Midbrain (tissue), 1 donor: ENCODE data around the gene ANKS1B.

ENCODE experiments used
- DNase-seq: peaks from one replicate; lab custom pipeline; 2025; lab: John Stamatoyannopoulos, UW

The ANKS1B gene

DNA sequence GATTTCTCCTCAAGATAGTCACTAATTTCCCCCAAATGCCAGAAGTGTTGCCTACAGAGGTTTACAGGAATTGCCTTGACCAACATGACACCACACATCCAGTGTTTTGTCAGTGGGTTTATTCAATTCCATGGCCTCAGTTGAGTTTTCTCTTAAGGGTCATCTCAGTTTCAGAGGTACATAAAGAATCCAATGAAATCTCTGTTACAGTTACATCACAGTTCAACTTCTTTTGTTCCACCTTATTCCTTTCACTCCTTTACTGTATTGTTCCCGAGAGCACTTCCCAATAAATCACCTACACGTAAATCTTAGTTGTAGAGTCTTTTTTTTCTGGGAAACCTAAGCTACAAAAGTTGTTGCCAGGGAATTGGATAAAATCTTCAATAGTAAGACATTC, 410.8 kb downstream of the ANKS1B start:
- no peak for DNase-seq

DNA sequence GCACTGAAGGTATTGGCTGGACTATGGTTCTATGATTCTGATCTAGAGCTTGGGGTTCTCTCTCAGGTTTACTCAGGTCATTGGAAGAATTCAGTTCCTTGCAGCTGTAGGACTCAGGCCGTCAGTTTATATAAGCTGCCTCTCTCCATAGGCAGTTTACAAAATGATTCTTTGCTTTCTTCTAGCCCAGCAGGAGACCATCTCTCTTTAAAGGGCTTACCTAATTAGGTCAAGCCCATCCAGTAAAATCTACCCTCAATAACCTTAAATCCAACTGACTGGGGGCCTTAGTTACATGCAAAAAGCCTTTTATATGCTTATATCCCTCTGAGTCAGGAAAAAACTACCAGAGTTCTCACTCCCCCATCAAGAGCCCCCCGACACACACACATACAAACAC, 417.7 kb downstream of the ANKS1B start:
- no peak for DNase-seq

DNA sequence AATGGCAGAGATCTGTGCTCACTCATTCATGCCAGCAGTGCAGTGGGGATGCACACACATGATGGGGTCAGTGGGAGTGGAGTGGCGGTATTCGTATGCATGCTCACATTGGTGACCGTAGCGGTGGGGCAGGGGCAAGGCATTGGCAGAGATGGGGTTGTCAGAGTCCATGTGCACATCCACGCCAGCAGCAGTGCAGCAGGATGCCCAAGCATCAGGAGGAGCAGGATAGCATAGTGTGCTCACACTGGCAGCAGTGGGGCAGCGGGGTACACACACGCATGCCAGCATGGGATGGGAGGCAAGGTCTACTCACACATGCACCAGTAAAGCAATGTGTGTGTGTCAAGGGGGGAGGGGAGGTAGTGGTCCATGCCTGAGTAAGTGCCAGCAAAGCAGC, 426.6 kb downstream of the ANKS1B start:
- no peak for DNase-seq

DNA sequence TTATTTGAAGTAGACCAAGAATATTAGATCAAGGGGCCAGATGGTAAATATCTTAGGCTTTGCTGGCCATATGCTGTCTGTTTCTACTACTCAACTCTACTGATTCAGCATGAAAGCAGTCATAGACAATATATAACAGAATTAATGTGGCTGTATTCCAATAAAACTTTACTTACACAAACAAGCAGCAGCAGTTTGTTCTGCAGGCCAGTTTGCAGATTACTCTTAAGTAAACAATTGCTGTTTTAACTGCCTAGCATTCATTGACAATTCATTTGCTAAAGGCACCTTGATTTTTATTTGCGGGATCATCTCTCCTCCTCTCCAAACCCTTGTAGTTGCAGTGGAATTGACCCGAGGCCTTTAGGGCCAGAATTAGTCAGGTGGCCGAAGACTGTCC, 431.3 kb downstream of the ANKS1B start:
- DNase-seq, result no peak

DNA sequence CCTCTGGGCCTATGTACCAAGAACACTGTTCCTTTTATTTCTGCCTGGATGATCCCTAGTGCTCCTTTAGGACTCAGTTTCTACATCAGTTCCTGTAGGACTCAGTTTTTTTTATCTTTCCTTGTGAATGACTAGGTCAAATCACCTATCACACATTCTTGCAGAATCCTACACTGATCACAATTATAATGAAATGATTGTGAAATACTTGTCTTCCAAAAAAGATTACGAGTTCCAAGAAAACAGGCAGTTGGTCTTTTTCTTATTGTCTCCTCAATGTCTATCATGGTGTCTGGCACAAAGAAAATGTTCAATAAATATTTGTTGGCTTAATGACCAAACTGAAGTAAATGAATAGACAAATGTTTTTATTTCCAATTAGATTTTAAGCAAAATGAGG, 432.7 kb downstream of the ANKS1B start:
- DNase-seq, result no peak

DNA sequence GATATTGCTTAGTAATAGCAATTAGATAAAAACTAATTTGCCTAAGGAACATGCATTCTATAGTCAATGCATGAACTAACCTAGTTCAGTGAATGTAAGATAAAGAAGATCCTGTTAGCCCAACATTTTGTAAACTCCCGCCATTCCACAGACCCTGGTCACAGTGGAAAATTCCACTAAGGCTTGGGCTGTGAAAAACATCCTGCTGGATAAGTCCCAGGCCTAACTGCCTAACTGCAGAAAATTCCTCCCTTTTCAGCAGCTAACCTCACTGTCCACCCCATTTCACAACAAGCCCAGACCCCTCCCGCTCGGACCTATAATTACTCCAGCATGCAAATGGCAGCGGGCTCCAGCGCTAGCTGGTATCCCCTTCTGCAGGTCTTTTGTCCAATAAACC, 435.1 kb downstream of the ANKS1B start:
- no peak for DNase-seq

DNA sequence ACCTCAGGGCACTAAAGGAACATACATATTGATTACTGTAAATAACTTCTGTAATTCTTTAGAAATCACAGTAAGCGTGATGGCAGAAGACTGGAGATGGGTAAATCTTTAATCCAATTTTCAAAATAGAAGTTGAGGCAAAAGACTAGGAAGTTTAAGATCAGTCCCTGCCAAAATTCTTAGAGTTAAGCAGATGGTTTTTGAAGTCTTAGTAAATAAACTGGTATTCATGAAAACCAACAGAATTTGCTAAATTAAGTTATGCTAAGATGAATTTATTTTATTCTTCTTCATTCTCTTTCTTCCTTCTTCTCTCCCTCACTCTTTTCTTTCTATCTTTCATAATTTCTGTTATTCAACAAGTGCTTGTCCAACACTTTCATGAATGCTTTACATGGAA, 435.5 kb downstream of the ANKS1B start:
- no peak for DNase-seq

DNA sequence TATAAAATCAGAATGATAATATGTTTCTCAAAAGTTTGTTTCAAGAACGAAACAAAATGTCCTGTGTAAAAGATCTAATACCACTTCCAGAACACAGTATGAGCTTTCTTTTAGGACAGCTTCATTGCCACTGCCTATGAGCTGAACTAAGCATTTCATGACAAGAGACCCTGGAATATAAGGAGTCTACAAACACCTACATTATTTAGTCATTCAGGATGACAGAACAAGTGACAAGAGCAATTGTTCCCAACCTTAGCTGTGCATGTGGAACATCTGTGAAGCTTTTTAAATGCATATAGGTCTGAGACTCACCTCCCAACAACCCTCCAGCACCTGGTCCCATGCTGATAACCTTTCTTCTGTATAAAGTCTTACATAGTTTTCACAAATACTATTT, 440.3 kb downstream of the ANKS1B start:
- DNase-seq, result no peak

DNA sequence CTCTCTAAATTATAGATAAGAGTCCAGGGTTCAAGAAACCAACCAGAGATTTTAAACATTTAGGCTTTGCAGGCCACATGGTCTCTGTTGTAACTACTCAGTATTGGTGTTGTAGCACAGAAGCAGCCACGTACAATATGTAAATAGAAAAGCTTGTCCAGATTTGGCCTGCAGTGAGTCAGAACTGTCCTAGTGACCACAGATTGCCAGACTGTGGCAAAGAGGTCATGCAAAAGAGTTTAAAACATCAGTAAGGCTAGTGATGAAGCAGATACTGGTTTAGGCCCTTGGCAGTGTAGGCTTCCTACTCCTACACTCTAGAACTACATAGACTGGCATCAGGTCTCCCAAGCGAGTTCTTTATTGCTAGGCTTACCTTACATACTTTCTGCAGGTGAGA, 454.8 kb downstream of the ANKS1B start:
- no peak for DNase-seq

DNA sequence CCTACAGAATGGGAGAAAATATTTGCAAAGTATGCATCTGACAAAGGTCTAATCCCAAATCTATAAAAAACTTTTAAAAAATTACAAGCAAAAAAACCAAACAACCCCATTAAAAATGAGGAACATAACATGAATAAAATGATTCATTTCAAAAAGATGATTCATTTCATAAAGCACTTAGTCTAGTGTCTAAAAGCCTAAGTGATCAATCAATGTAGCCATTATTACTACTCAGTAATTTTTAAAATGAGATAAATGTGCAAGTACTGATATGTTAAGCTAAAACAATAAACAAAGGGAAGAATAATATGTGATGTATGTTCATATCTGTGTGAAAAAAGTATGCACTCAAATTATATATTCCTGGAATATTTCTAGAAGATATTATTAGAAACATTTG, 456.3 kb downstream of the ANKS1B start:
- DNase-seq, result no peak

DNA sequence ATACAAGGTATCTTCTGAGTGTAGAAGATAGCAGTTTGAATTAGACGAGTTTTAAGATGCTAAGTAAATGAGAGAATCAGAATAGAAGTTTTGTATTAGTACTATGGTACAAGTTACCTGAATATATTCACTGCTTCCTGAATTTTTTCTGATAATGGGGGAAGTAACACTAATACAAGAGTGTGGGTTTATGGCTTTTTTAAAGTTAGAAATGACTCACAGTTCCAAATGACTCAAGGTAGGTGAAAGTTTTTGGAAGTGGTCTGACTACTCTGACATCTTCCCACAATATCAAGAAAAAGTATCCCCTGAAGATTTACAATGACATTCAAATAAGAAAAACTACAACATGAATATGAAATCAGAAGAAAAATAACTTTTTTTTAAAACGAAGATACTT, 460.9 kb downstream of the ANKS1B start:
- no peak for DNase-seq

DNA sequence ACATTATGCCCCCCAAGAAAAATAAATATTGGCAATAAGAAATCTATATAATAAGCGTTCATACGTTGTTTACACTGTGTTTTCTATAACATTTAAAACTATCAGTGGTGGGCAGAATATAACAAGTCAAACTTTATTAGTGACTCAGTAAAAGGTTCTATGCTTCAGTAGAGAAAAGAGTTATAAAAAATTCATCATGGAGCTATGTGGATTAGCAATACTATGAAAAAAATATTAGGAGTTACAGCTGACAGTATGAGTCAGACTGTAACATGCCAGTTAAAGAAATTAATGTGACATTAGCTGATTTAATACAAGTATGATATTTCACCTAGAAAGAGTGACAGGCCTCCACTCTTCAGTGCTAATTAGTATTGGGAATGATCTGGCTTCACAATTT, 462.3 kb downstream of the ANKS1B start:
- DNase-seq, result no peak

DNA sequence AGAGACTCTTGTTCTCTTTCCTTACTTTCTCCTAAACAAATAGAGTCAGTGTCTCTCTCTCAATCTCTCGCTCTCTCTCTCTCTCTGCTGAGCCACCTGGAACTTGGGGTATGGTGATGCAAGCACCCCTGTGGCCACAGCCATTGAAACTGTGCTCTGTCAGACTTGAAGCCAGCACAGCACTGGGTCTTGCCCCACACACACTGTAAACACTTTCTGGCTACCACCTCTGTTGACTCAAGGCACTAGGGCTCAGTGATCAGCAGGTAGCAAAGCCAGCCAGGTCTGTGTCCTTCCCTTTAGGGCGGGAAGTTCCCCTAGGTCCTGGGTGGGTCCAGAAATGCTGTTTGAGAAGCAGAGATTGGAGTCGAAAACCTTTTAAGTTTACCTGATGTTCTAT, 463.1 kb downstream of the ANKS1B start:
- no peak for DNase-seq

DNA sequence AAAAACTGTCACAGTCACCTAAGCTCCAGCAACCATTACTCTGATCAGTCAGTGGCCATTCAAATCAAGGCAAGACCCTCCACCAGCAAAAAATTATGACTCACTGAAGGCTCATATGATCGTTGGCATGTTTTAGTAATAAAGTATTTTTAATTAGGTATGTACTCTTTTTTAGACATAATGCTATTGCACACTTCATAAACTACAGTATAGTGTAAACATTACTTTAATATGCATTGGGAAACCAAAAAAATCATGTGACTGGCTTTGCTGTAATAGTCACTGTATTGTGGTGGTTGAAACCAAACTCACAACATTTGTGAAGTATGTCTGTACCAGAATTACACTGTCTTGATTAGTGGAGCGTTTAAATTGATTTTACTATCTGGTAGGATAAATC, 471.7 kb downstream of the ANKS1B start:
- no peak for DNase-seq

DNA sequence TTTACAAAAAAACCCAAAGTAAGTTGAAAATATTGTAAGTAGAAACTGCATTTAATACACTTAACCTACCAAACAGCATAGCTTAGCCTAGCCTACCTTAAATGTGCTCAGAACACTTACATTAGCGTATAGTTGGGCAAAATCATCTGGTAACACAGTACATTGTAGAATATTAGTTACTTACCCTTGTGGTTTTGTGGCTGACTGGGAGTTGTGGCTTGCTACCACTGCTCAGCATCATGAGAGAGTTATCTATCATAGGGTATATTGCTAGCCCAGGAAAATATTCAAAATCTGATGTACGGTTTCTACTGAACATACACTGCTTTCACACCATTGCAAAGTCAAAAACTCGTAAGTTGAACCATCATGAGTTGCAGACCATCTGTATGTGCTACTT, 478.9 kb downstream of the ANKS1B start:
- DNase-seq, result no peak

DNA sequence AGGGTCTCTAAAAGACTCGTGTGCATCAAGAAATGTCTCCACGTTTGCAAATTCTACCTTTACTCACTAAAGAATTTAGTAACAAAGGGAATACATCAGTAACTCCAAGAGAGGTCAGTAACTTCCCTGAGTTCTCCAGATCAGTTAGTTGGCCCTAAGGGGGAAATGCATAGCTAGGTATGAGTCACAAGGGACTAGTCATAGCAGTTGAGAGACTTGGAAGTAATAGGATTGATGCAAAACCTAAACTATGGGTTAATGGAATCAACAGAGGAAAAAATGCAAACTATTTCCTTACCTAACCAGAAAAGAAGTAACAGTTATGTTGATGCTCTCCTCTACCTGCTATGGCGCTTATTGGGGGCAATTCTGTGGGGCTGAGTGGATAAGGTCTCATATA, 486.0 kb downstream of the ANKS1B start:
- DNase-seq, result no peak

DNA sequence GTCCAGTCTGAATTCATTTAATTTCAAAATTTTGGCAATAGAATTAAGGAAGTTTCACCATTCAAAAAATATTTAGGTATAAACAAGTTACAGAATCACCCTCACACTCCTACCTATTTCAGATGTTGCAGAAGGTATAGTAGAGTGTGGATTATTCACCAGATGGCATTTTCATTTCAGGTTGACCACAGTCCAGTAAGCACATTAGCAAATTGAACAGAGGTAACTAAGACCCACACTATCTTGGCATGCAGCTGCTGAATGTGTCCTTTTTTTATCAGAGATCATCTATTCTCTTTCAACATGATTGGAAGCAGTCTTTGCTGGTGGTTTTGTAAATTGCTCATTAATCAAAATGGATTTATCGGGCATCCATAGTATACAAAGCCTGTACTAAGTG, 488.9 kb downstream of the ANKS1B start:
- no peak for DNase-seq

DNA sequence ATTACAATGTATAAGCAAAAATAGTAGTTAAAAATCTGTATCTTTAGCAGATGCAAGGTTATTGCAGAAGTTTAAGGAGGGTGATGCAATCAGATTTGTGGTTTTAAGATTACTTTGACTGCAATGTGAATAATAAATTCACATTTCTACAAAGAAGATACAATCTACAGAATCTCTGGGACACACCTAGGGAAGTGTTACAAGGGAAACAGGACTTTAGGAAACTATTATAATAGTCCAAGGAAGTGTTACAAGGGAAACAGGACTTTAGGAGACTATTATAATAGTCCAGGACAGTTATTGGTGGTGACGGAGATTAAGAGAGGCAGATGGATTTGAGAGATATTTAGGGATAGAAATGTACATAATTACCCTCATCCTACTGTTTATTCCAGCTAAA, 491.5 kb downstream of the ANKS1B start:
- DNase-seq, result no peak

DNA sequence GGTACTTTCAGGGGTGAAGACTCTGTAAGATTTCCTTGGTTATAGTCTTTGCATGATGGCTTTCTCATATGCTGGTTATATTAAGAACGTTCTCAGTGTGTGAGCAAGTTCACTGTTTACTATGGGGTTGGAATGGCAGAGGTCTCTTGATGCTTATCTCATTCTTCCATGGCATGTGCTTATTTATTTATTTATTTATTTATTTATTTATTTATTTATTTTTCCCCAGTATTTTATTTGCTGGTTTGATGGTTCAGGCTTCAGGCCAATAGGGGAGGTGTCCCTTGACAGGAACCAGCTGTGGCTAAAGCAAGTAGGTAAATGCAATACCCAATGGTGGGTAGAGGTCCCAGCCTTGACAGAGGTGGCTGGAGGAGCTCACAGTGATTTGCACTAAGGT, 498.5 kb downstream of the ANKS1B start:
- DNase-seq, result no peak

DNA sequence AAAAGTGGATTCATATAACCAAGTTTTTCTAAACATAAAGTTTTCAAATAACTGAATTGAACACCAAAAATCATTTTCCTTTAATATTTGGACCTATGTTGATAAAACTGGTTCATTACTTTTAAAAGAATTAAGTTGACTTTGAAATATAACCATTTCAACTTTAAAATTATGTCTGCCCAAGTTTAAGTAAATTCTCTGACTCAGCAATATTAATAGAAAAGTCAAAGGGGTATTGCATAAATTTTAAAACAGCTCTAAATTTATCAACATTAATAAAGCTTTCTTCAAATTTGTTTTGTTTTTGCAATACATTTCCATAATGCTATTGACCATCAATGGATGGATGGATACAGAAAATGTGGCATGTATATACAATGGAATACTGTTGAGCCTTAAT, 505.6 kb downstream of the ANKS1B start:
- no peak for DNase-seq

DNA sequence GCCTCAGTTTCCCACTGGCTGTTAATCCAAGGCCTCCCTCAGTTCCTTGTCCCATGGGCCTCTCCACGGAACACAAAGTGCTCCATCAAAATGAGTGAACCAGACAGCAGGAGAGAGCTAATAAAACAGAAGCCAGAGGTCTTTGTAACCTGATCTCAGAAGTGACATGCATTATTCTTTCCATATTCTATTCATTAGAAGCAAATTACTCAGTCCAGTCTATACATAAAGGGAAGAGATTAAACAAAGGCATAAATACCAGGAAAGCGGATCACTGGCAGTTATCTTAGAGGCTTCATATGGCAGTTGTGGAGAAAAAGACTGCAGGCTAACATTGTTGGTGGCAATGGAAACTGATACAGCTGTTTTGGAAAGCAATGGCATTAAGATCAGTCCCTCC, 507.8 kb downstream of the ANKS1B start:
- DNase-seq, result no peak

DNA sequence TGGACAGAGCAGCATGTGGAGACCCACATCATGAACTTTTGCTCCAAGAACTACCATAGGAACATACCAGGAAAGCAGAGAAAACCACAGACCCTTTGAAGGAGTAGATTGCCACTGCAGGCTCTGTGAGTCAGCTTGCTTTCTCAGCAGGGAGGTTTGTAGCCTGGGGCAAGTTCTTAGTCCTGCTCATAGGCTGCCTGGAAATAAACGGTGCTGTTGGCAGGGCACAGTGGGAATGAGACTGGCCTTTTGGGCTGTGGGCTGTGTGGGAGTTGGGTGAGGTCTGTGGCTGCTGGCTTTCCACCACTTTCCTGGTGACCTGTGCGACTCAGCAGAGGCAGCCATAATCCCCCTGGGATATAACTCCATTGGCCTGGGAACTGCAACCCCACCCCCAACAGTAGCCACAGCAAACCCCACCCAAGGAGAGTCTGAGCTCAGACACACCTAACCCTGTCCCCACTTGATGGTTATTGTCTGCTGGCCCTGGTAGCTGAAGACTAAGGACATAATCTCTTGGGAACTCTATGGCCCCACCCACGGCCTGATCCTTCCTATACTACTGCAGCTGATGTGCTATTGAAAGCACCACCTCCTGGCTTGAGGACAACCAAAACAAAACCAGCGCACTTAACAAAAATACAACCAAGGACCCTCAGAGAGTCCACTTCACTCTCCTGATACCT, 529.2 kb downstream of the ANKS1B start:
- no peak for DNase-seq

DNA sequence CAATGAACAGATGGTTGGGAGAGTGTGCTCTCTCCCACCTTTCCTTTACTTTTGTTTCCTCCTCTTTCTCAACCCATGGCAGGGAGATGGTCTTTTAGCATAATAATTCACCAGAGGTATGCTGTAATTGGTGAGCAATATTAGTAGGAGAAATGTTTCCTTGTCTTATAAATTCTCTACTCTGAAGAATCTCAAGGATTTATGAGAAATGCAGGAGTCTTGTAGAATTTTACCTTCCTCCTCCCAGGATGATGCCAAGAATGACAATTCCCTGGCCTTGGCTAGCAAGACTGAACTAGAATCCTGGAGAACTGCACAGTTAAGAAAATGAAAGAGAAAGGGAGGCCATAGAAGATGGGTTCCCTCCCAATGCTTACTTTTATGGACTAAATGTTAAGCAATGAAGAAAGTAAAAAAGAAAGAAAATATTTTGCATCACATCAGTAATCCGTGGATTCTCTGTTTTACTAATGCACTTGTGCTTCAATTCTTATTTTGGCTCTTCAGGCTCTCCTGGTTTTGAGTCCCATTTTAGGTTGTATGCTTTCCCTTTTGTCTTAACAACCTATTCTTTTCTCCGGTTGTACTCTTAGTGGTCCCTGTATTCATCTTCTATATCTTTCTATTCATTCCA, 530.1 kb downstream of the ANKS1B start:
- no peak for DNase-seq

DNA sequence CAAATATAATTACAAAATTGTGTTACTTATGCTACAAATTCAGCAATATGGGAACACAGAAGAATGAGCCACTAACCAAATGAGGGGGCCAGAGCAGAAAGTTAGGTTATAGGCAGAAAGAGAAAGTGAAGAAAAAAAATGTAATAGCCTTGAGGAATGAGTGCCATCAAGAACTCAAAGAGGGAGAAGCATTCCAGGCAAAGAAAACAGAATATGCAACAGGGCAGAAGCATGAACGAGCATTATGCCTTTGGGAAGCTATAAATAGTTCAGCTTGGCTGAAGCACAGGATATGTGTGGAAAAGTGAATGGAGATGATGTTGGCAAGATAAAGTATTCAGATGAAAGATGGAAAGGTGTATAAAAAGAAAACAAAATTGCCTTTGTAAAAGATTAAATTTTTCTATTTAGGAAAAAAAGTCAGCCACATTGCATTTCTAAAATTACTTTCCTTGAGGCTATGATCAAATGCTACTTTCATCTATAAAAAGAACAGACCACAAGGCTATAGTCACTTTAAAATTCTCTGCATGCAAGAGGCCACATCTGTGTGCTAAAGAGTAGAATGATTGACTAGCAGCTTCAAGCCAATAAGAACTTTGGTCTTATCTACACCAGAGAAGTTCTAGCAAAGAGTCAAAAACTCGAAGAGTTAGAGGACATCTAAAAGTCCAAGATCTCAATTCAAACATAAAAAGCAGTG, 530.7 kb downstream of the ANKS1B start:
- DNase-seq, result no peak
